ENCODE data around the gene UST.

Gene UST

GRCh38 chr6:149063468-149063867, 316.6 kb downstream of the UST start:
- DNase-seq (ENCODE audit: low spot score): no peak
- TF ChIP-seq, protein P1, sequence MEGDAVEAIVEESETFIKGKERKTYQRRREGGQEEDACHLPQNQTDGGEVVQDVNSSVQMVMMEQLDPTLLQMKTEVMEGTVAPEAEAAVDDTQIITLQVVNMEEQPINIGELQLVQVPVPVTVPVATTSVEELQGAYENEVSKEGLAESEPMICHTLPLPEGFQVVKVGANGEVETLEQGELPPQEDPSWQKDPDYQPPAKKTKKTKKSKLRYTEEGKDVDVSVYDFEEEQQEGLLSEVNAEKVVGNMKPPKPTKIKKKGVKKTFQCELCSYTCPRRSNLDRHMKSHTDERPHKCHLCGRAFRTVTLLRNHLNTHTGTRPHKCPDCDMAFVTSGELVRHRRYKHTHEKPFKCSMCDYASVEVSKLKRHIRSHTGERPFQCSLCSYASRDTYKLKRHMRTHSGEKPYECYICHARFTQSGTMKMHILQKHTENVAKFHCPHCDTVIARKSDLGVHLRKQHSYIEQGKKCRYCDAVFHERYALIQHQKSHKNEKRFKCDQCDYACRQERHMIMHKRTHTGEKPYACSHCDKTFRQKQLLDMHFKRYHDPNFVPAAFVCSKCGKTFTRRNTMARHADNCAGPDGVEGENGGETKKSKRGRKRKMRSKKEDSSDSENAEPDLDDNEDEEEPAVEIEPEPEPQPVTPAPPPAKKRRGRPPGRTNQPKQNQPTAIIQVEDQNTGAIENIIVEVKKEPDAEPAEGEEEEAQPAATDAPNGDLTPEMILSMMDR (IDR thresholded peaks at IDR 0.05; ENCODE audit: borderline replicate concordance, control extremely low read depth, extremely low read depth, insufficient read depth, missing control alignments): no peak
- in situ Hi-C loops (cut with MboI; ENCODE audit: low sequenced_read_pairs, unreplicated experiment): no loop called here

GRCh38 chr6:149064001-149064659, 317.3 kb downstream of the UST start:
- TF ChIP-seq, protein P1 (IDR thresholded peaks at IDR 0.05; ENCODE audit: borderline replicate concordance, control extremely low read depth, extremely low read depth, insufficient read depth, missing control alignments): no peak
- DNase-seq (ENCODE audit: low spot score): no peak
- in situ Hi-C loops (cut with MboI; ENCODE audit: low sequenced_read_pairs, unreplicated experiment): no loop called here

DNA sequence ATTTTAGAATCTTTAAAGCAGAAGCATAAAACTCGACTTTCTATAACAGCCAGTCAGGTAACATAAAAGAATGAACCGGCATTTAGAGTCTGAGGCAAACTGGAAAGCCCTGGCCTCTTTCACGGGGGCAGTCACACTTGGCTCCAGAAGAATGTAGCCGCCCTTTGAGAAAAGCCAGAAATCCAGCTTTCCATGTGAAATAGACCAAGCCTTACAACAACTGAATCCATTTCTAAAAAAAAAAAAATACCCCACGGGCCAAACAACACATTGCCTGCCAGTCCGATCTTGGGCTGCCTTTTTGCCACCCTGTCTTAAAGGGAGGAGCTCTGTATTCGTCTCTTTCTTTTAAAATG, 317.8 kb downstream of the UST start:
- in situ Hi-C loops (cut with MboI; ENCODE audit: low sequenced_read_pairs, unreplicated experiment): no loop called here
- DNase-seq (ENCODE audit: low spot score): no peak
- TF ChIP-seq, protein P1 (IDR thresholded peaks at IDR 0.05; ENCODE audit: borderline replicate concordance, control extremely low read depth, extremely low read depth, insufficient read depth, missing control alignments): no peak

DNA sequence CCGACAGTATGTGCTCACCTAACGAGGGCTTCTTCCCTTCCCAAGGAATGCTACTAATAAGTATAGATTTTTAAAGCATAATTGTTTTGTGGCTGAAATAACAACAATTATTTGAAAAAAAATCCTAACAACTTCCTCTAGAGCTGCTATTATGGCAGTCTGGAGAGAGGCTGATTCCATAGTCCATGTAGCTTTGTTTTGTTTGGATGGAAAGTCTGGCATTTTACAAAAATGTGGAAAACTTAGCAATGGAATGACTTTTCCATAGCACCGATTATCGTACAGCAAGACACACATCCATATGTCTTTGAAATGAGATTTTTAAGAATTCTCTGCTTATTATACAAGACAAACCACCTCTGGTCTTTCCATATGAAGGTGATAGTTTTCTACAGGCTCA, 318.3 kb downstream of the UST start:
- TF ChIP-seq, protein P1 (IDR thresholded peaks at IDR 0.05; ENCODE audit: borderline replicate concordance, control extremely low read depth, extremely low read depth, insufficient read depth, missing control alignments): no peak
- in situ Hi-C loops (cut with MboI; ENCODE audit: low sequenced_read_pairs, unreplicated experiment): no loop called here
- DNase-seq (ENCODE audit: low spot score): no peak

DNA sequence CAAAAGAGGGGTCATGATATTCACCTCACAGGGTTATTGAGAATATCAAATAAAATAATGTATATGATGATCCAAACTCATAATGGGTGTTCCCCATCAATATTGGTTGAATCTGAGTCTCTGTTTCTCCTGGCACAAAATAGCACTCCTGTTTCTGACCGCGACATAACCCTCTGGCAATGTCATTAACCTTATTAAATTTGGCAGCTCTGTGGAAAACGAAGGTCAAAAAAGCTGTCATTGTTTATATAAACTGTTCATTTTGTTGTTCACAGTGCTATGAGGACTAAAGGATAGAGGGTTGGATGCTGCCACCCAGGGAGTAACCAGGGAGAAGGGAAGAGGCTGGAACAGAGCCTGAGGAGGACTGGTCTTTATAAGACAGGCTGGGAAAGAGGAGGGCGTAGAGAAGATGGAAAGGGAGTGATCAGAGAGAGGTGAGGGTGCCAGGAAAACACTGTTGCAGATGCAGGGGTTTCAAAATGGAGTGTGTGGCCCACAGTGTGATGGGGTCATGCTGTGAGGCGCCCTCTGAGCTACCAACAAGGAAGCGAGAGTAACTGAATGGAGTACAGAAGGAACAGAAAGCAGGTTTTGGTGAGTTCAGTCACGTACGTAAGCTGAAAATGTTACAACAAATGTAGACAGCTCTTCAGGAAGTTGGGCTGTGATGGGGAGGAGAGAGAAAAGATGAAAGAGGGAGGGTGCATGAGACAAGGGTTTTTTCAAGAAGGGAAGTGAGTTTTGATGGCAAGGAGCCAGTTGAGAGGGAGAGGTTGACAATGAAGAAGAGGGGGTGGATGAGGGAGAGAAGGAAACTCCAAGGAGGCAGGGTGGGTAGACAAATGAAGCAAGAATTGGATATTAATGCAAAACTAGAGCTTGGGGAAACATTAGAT, 319.1 kb downstream of the UST start:
- TF ChIP-seq, protein P1 (IDR thresholded peaks at IDR 0.05; ENCODE audit: borderline replicate concordance, control extremely low read depth, extremely low read depth, insufficient read depth, missing control alignments): no peak
- in situ Hi-C loops (cut with MboI; ENCODE audit: low sequenced_read_pairs, unreplicated experiment): no loop called here
- DNase-seq (ENCODE audit: low spot score): peak; percentile 69

DNA sequence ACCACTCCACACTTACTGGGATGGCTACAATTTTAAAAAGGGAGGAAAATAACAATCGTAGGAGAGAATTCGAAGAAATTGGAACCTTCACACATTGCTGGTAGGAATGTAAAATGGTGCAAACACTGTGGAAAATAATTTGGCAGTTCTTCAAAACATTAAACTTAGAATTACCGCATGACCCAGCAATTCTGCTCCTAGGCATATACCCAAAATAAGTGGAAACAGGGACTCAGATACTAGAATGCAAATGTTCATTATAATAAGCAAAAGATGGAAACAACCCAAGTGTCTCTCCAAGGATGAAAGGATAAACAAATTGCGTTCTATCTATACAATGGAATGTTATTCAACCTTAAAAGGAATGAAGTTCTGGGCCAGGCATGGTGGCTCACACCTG, 325.2 kb downstream of the UST start:
- no peak for DNase-seq (ENCODE audit: low spot score)
- TF ChIP-seq, protein P1 (IDR thresholded peaks at IDR 0.05; ENCODE audit: borderline replicate concordance, control extremely low read depth, extremely low read depth, insufficient read depth, missing control alignments): no peak
- in situ Hi-C loops (cut with MboI; ENCODE audit: low sequenced_read_pairs, unreplicated experiment): loop anchor here (10.0 kb wide), 1 partner anchor 353 kb away; no protein-coding TSS in a partner anchor
